GM21423 (cell line): ENCODE measurements around the gene MUC4.
"Not testable (repeated sequence)": the region's sequence is repeated elsewhere in the genome, so short reads cannot be mapped to it uniquely, and the experiment has no call there.

Experiments used
- ATAC-seq: cut with Tn5 transposase; IDR thresholded peaks from one replicate; pipeline ENCODE4 v1.9.1; 2021; ENCODE audit warnings: mild to moderate bottlenecking, moderate library complexity; ENCODE audit not compliant: unreplicated experiment

MUC4 gene

GRCh38 chr3:195763076-195763830, 48.5 kb downstream of the MUC4 start:
- ATAC-seq, result no peak

DNA sequence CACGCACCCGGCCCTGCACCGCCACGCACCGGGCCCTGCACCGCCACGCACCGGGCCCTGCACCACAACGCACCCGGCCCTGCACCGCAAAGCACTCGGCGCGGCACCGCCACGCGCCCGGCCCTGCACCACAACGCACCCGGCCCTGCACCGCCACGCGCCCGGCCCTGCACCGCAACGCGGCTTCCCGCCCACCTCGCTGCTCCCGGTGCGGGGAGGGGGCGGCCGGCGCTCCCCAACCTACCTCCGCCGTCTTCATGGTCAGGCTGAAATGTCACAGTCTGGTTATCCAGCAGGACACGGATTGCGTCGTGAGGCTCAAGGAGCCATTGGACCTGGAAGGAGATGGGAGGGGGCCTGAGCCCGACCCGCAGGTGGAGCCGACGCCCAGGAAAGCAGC, 49.1 kb downstream of the MUC4 start:
- ATAC-seq, result no peak

DNA sequence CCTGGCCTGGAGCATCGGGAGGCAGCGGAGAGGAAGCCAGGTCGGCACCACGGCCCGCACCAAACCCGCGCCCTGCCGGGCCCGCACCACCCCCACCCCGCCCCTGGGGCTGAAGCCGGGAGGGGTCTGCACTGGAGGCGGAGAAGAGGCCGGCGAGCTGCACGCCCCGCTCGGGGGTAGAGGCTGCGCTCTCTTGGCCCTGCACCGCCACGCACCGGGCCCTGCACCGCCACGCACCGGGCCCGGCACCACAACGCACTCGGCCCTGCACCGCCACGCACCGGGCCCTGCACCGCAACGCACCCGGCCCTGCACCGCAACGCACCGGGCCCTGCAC, 49.5 kb downstream of the MUC4 start:
- no peak for ATAC-seq

- no peak for ATAC-seq
Measured at GRCh38 chr3:195761567-195762248, 50.0 kb downstream of the MUC4 start.

DNA sequence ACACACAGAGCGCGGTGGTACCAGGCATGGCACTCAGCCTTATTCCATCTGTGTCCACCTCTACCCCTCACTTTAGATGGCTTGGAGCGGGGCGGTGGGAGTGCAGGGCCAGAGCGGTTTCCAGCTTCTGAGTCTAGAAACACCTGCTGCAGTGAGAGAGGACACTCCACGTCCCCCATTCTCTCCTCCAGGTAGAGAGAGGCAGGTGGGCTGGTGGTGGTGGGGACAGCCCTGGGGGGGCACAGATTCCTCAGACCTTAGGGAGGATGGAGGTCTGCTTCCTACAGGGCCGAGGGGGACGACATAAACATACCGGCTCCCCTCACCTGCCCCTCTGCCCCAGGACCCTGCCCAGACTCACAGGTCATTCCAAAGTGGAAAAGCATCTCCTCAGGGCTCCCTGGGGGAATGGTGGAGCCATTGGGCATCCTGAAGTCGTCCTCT, 50.6 kb downstream of the MUC4 start:
- no peak for ATAC-seq

DNA sequence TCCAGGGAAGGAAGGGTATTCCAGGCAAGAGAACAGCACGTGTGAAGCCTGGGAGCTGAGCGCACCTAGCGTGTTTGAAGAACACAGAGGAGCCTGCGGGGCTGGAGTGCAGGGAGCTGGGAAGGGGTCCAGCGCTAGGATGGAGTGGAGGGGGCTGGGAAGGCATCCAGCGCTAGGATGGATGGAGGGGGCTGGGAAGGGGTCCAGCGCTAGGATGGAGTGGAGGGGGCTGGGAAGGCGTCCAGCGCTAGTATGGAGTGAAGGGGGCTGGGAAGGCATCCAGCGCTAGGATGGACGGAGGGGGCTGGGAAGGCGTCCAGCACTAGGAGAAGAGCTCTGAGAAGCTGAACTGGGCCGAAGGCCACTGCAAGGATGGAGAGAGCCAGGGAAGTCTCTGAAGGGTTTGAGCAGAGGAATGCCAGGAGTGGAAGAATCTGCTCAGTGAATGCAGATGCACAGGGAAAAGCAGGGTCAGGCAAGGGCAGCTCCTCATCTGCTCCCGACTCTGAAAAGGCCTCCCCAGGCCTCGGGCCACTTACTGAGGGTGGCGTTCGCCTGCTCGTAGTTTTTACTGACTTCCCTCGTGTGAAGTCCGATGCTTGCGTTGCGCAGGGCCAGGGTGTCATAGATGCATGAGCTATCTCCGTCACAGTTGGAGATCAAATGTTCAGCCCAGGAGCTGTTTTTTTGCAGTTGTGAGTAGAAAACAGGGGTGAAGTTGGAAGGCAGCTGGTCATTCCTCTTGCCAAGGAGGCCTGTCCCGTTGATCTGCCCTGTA, 51.2 kb downstream of the MUC4 start:
- ATAC-seq, result no peak

DNA sequence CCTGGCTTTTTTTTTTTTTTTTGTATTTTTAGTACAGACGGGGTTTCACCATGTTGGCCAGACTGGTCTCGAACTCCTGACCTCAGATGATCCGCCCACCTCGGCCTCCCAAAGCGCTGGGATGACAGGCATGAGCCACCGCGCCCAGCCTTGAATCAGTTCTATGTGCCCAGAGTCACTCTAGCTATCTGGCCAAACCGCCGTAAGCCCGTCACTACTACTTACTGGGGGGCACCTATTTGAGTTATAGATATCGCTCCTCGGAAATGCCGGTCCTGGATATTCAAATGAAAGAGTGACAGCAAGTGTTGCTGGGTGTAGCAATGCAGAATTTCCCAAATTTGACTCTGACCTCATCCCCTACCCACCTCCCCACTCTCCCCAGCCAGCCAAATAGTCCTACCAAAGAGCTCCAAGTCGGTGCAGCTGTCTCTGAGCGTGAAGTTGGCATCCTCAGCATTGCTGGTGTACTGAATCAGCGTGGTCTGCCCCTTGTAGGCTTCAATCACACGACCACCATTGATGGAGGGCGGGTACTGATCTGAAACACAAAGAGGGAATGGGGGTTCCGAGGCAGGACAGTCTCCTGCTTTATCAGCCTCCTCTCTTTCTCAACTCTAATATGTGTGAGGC, 52.9 kb downstream of the MUC4 start:
- ATAC-seq, result no peak

DNA sequence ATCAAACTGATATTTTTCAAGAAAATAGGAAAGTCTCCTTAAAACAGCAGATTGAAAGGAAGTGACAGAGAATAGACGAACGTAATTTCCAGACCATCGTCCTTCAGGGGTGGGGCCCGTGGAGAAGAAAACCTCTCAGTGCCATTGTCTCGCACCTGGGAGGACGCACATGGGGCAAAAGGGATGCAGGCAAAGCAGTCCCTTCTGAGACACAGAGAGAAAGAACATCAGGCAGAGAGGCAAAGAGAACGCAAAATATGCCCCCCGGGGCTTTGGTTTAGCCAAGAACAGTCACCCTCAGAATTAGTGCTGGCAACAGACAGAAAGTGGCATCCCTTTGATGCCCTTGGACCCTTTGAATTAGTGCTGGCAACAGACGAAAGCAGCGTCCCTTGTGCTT, 53.9 kb downstream of the MUC4 start:
- no peak for ATAC-seq

GRCh38 chr3:195757438-195757770, 54.3 kb downstream of the MUC4 start:
- ATAC-seq, result no peak

DNA sequence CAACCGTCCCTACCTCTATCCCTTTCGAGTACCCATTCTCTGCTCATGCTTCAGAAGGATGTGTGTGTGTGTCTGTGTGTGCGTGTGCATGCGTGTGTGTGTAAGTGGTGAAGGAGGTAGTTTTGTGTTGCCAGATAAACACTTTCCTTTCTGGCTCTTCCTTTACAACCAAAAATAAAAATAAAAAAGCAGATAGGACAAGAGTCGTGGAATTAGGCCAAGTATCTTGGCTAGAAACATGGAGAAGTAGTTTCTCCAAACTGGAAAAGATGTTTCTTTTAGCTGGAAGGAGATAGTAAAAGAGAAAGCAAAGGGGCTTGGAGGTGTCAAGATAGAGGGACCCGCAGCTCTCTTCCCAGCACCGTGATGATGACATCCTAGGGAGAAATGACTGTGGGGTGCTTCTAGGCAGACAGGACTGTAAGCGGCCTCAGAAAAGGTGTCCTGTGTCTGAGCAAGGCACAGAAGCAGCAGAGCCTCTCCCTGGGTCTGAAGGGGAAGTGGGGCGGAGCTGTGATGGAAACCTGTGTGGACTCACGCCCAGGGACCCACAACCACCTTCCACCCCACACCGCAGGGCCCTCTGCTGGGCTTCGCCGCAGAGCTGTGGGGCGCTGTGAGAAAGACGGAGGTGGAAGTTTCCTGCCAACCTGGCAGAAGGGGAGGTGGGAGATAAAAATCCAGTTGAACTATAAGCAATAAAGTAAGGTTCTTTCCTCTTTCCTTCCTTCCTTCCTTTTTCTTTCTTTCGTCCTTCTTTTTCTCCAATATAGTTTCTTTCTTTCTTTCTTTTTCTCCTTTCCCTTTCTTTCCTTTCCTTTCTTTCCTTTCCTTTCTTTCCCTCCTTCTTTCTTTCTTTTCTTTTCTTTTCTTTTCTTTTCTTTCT, 55.7 kb downstream of the MUC4 start:
- ATAC-seq, result no peak

DNA sequence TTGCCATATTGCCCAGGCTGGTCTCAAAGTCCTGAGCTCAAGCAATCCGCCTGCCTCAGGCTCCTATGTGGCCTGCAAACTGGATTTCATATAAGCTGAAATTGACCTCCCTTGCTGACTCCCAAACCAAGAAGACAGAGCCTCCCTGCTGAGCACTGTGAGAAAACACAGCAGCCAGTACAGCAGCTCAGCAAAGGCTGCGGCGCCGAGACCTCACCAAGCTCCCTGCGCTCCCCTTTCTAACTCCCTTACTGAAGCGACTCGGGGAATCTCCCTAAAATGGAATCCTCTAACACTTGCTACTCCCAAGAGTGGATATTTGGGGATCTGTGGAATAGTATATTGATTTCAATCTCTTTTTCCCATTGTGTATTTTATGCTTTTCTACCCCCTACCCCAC, 56.3 kb downstream of the MUC4 start:
- ATAC-seq, result no peak

DNA sequence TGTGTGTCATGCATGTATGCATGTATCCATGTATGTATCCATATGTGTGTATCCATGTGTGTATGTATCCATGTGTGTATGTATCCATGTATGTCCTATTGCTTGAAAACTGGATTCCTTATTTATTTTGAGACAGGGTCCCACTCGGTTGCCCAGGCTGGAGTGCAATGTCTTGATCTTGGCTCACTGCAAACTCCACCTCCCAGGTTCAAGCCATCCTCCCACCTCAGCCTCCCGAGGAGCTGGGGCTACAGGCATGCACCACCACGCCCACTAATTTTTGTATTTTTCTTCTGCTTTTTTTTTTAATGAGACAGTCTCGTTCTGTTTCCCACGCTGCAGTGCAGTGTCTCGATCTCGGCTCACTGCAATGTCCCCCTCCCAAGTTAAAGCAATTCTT, 56.8 kb downstream of the MUC4 start:
- no peak for ATAC-seq

DNA sequence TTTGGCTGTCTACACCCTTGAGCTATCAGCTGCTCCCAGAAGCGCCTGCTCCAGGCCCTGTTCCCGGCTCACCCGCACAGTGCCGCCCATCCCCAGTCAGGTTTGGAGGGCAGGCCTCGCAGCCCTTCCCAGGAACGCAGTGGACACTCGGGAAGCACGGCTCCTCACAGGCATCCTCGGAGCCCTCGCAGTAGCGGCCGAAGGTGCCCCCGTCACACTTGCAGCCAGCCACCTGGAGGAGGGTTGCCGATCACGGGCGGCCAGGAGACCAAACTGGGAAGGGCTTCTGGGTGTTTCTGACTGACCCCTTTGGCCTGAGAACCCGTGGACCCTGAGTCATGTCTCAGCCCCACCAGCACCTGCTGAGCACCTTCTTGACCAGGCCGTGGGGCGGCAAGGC, 57.6 kb downstream of the MUC4 start:
- ATAC-seq, result no peak

- ATAC-seq, result no peak
Measured at GRCh38 chr3:195753581-195753980, 58.1 kb downstream of the MUC4 start.

- no peak for ATAC-seq
Measured at GRCh38 chr3:195752546-195753331, 59.0 kb downstream of the MUC4 start.

DNA sequence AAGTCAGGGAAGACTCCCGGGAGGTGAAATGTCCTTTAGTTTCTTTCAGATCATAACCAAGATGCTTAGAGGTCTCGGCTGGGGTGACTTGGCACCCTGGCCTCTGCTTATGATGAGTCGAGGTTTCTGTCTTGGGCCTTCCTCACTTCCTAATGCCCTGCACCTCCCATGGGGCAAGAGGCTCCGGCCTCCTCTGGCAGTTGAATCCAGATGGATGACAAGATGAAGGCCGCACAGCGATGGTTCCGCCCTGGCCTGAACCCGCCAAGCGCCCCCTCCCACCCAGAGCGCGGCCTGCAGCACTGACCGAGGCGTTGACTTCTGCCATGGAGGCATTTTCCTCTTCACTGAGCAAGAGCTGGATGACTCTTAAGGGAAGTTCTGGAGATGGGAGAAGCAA, 59.7 kb downstream of the MUC4 start:
- no peak for ATAC-seq

DNA sequence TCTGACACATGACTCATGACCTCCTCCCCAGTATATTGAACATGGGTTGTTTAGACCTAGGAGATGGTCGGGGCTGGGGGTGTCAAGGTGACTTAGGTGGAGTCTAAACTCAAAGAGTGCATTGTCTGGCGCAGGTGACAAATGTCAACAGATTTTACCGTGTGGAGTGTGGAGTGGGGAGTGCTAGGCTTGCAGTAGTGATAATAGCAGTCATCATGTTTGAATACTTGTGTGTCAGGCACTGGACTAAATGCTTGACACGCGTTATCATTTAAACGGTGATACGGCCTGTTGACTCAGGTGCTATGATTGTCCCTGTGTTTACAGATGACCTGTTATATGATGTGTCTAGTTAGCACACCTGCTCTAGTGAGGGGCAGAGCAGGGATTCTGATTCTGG, 60.2 kb downstream of the MUC4 start:
- ATAC-seq, result no peak

- no peak for ATAC-seq
Measured at GRCh38 chr3:195750797-195751520, 60.8 kb downstream of the MUC4 start.

- not testable (repeated sequence) for ATAC-seq
Measured at GRCh38 chr3:195749101-195749500, 62.6 kb downstream of the MUC4 start.
